Activated T-cell treated with anti-CD3 and anti-CD28 coated beads, Interleukin-2, amount 50 U/mL, for 4 hours (primary cell): ENCODE measurements around the gene OR5H15. TPM values are rescaled to one million over a fixed set of nuclear protein-coding genes. Genes with fewer than 3 reads are reported as not detected.
"Not testable (repeated sequence)": the region's sequence is repeated elsewhere in the genome, so short reads cannot be mapped to it uniquely, and the experiment has no call there.

Experiments used
- ATAC-seq, 2 donors: fragments of 200-7000 bp; cut with Tn5 transposase; one replicate each; pipeline ENCODE4 v1.10.0; 2021
- DNase-seq: peaks from one replicate; pipeline ENCODE4 v3.0.0-alpha.2; 2020
- H3K27me3 Mint-ChIP-seq: one replicate; pipeline ENCODE4 v1.8.0; 2021; ENCODE audit warnings: low read depth, mixed read lengths
- H3K36me3 Mint-ChIP-seq: one replicate; pipeline ENCODE4 v1.8.0; 2022; ENCODE audit warnings: mixed read lengths; ENCODE audit not compliant: insufficient read depth
- H3K4me1 Mint-ChIP-seq: one replicate; pipeline ENCODE4 v1.8.0; 2021; ENCODE audit warnings: low read depth, mixed read lengths
- H3K4me3 Mint-ChIP-seq: one replicate; pipeline ENCODE4 v1.8.0; 2021; ENCODE audit warnings: mild to moderate bottlenecking, moderate library complexity, mixed read lengths
- H3K9me3 Mint-ChIP-seq: one replicate; pipeline ENCODE4 v1.8.0; 2021; ENCODE audit warnings: mixed read lengths
- total RNA-seq, 3 donors: library from RNA; stranded (reverse); gene quantifications; one replicate each; pipeline ENCODE4 v1.2.1, GENCODE V29; 2021

The OR5H15 gene
- total RNA-seq, result not detected

GRCh38 chr3:98166396-98166795 is at the start of gene OR5H15:
TSS of gene OR5H15 (plus strand) at chr3:98166696. CDS start at chr3:98168700, 2,004 bp downstream.
- no peaks in the 10 kb centered on the region for H3K36me3 Mint-ChIP-seq
- no peaks in the 10 kb centered on the region for H3K9me3 Mint-ChIP-seq
- ATAC-seq (no peak), DNase-seq (no peak)
- no peak within 1 kb of the TSS for H3K4me3 Mint-ChIP-seq
- peaks cover 2% of the 10 kb centered on the region for H3K27me3 Mint-ChIP-seq
- H3K4me1 Mint-ChIP-seq, result no peaks in the 10 kb centered on the region

- DNase-seq (no peak), ATAC-seq (no peak)
- no peaks in the 10 kb centered on the region for H3K4me1 Mint-ChIP-seq
- H3K36me3 Mint-ChIP-seq, result no peaks in the 10 kb centered on the region
- no peaks in the 10 kb centered on the region for H3K9me3 Mint-ChIP-seq
- H3K4me3 Mint-ChIP-seq, result no peak within 1 kb of the TSS
- peaks cover 2% of the 10 kb centered on the region for H3K27me3 Mint-ChIP-seq
Measured at GRCh38 chr3:98130421-98130820, 36.1 kb upstream of the OR5H15 start, which contains the start of gene OR5H1. TSS of gene OR5H1 (plus strand) at chr3:98130721. CDS start at chr3:98132698, 1,977 bp downstream.

- Mint-ChIP-seq H3K36me3 (no peaks in the 10 kb centered on the region), H3K4me1 (no peaks in the 10 kb centered on the region), H3K27me3 (peaks cover 2% of the 10 kb centered on the region), H3K9me3 (no peaks in the 10 kb centered on the region), H3K4me3 (no peak overlapping the region)
- DNase-seq, result no peak
- no peak for ATAC-seq
Measured at GRCh38 chr3:98136631-98137030, 29.9 kb upstream of the OR5H15 start.

DNA sequence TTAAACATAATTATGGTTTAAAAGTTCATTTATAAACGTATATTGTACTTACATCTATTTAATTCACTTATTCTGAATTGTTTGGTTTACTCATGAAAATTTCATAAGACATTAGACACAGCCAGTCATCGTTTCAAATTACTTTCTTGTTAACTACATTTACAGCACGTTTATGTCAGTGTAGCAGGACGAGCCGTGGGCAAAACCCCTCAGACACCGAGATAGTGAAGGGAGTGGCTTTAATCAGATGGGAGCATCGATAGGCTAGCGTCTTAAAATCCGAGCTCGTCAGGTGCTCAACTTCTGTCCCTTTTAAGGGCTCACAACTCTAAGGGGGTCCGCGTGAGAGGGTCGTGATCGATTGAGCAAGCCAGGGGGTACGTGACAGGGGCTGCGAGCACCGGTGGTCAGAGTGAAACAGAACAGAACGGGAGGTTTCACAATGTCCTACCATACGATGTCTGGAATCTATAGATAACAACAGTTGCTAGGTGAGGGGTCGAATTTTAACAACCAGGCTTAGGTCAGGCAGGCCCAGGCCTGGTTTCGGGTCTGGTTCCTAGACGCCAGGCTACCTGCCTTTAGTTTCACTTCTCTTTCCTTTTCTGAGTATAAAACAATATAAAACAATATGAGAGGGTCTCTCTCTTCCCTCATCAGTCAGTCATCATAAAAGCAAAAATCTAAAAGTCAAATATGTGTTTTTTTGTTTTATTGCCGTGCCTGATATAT is 28.5 kb upstream of the OR5H15 start:
- DNase-seq, H3K27me3 Mint-ChIP-seq, H3K4me3 Mint-ChIP-seq, ATAC-seq, H3K9me3 Mint-ChIP-seq, H3K4me1 Mint-ChIP-seq, H3K36me3 Mint-ChIP-seq: not testable (repeated sequence)

- DNase-seq (no peak), ATAC-seq (no peak)
- H3K27me3 Mint-ChIP-seq, result peaks cover 4% of the 10 kb centered on the region
- H3K9me3 Mint-ChIP-seq, result no peaks in the 10 kb centered on the region
- H3K4me1 Mint-ChIP-seq, result no peaks in the 10 kb centered on the region
- H3K36me3 Mint-ChIP-seq, result no peaks in the 10 kb centered on the region
- no peak overlapping the region for H3K4me3 Mint-ChIP-seq
Measured at GRCh38 chr3:98140531-98140930, 26.0 kb upstream of the OR5H15 start.

GRCh38 chr3:98147179-98147578 is 19.3 kb upstream of the OR5H15 start, which contains the start of gene OR5H14:
TSS of gene OR5H14 (plus strand) at chr3:98147479. CDS start at chr3:98149386, 1,907 bp downstream.
- Mint-ChIP-seq H3K4me1 (no peaks in the 10 kb centered on the region), H3K36me3 (no peaks in the 10 kb centered on the region), H3K9me3 (peaks cover 9% of the 10 kb centered on the region), H3K27me3 (peaks cover 4% of the 10 kb centered on the region), H3K4me3 (no peak within 1 kb of the TSS)
- DNase-seq, result no peak
- ATAC-seq, result no peak

DNA sequence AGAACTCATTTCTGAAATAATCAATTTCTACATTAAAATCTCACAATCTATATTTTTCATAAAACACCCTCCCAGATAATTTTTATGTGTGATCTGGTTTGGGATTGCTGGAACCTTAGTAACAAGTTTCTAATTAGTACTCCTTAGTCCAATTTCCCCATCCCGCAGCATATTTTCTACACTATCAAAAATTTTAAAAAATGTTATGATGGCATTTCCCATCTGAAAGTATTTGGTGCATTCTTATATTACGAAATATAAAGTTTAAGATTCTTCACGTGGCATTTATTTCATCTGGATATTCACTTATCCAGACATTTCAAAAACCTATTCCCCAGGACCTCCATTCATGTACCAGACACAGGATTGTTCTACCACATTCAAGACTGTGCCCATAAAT is 17.7 kb upstream of the OR5H15 start:
- H3K4me3 Mint-ChIP-seq, result no peak overlapping the region
- H3K27me3 Mint-ChIP-seq, result no peaks in the 10 kb centered on the region
- no peak for DNase-seq
- ATAC-seq, result no peak
- peaks cover 12% of the 10 kb centered on the region for H3K9me3 Mint-ChIP-seq
- no peaks in the 10 kb centered on the region for H3K4me1 Mint-ChIP-seq
- no peaks in the 10 kb centered on the region for H3K36me3 Mint-ChIP-seq

DNA sequence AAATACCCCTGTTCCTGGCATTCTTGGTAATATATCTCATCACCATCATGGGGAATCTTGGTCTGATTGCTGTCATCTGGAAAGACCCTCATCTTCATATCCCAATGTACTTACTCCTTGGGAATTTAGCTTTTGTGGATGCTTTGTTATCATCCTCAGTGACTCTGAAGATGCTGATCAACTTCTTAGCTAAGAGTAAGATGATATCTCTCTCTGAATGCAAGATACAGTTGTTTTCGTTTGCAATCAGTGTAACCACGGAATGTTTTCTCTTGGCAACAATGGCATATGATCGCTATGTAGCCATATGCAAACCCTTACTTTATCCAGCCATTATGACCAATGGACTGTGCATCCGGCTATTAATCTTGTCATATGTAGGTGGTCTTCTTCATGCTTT is 17.0 kb upstream of the OR5H15 start:
- not testable (repeated sequence) for H3K4me1 Mint-ChIP-seq, H3K27me3 Mint-ChIP-seq, DNase-seq, ATAC-seq, H3K4me3 Mint-ChIP-seq, H3K36me3 Mint-ChIP-seq
- peaks cover 12% of the 10 kb centered on the region for H3K9me3 Mint-ChIP-seq

- peaks cover 12% of the 10 kb centered on the region for H3K9me3 Mint-ChIP-seq
Measured at GRCh38 chr3:98151241-98151640, 15.3 kb upstream of the OR5H15 start.

GRCh38 chr3:98171071-98171470 is 4.6 kb downstream of the OR5H15 start:
- no peaks in the 10 kb centered on the region for H3K9me3 Mint-ChIP-seq
- no peak for DNase-seq
- no peaks in the 10 kb centered on the region for H3K36me3 Mint-ChIP-seq
- no peak for ATAC-seq
- H3K27me3 Mint-ChIP-seq, result peaks cover 3% of the 10 kb centered on the region
- H3K4me1 Mint-ChIP-seq, result peaks cover 4% of the 10 kb centered on the region
- no peak overlapping the region for H3K4me3 Mint-ChIP-seq

More at GRCh38 chr3:98151241-98151640, 15.3 kb upstream of the OR5H15 start:
- DNase-seq (no peak), ATAC-seq (no peak)
- Mint-ChIP-seq H3K4me1 (no peaks in the 10 kb centered on the region), H3K4me3 (no peak overlapping the region), H3K36me3 (no peaks in the 10 kb centered on the region), H3K27me3 (no peaks in the 10 kb centered on the region)

DNA sequence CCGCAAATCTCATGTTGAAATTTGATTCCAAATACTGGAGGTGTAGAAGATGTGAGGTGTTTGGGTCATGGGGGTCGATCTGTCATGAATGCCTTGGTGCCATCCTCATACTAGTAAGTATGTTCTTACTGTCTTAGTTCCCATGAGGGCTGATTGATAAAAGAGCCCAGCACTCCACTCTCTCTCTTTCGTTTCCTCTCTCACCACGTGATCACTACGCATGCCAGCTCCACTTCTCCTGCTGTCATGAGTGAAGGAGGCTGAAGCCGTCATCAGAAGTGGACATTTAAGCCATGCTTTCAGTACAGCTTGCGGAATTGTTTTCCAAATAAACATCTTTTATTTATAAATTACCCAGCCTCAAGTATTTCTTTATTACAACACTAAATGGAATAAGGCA is 6.1 kb downstream of the OR5H15 start:
- no peak for ATAC-seq
- Mint-ChIP-seq H3K4me1 (peaks cover 4% of the 10 kb centered on the region), H3K27me3 (peaks cover 2% of the 10 kb centered on the region), H3K4me3 (no peak overlapping the region), H3K9me3 (no peaks in the 10 kb centered on the region), H3K36me3 (no peaks in the 10 kb centered on the region)
- no peak for DNase-seq

DNA sequence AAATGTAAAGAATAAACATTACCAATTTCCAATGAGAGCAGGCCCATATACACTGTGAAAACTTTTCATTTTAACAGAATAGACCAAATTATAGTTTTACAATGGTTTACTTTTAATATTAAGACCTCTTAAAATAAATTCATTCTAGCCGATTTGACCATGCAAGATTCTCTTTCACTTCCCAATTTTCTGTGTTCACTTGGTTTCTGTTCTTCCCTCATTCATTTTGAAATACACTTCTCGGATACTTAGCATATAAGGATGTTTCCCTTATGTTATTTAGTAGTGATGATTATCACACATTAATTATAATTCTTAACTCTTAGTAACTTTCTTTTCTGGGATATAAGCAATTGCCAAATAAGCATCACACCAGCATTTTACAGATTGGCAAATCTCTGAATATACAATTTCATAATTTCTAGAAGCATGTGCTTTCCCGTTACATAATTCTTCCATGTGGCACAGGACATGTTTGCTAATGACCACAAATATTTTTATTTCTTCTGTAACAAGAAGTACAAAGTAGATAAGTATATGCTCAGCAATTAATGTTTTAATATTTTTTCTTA is 13.9 kb downstream of the OR5H15 start:
- no peak for ATAC-seq
- no peak for DNase-seq
- H3K36me3 Mint-ChIP-seq, result no peaks in the 10 kb centered on the region

DNA sequence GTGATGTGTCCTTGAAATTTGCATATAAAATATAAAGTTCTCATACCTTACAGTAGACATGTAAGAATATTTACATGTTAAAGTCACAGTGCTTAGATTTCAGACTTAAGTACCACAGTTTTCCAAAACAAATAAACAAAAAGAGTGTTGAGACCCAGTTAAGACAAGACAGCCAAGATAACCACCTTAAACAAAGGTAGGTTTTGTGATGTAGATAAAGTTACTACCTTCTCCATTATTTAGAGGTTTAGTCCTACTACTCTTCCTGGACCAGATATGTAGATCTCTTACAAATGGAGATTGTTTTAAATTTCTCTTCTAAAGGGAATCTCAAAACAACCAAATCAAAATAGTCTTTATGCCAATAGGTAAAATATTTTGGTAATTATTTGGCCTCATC is 15.7 kb downstream of the OR5H15 start:
- Mint-ChIP-seq H3K36me3 (no peaks in the 10 kb centered on the region), H3K4me1 (no peaks in the 10 kb centered on the region), H3K27me3 (no peaks in the 10 kb centered on the region), H3K9me3 (no peaks in the 10 kb centered on the region), H3K4me3 (no peak overlapping the region)
- DNase-seq, result no peak
- ATAC-seq, result no peak

More for the DNA sequence above, 13.9 kb downstream of the OR5H15 start:
- Mint-ChIP-seq H3K27me3 (no peaks in the 10 kb centered on the region), H3K9me3 (no peaks in the 10 kb centered on the region), H3K4me1 (no peaks in the 10 kb centered on the region), H3K4me3 (no peak overlapping the region)

GRCh38 chr3:98185180-98185579 is 18.7 kb downstream of the OR5H15 start:
- no peak overlapping the region for H3K4me3 Mint-ChIP-seq
- ATAC-seq (no peak), DNase-seq (no peak)
- no peaks in the 10 kb centered on the region for H3K9me3 Mint-ChIP-seq
- no peaks in the 10 kb centered on the region for H3K4me1 Mint-ChIP-seq
- no peaks in the 10 kb centered on the region for H3K27me3 Mint-ChIP-seq
- H3K36me3 Mint-ChIP-seq, result no peaks in the 10 kb centered on the region

DNA sequence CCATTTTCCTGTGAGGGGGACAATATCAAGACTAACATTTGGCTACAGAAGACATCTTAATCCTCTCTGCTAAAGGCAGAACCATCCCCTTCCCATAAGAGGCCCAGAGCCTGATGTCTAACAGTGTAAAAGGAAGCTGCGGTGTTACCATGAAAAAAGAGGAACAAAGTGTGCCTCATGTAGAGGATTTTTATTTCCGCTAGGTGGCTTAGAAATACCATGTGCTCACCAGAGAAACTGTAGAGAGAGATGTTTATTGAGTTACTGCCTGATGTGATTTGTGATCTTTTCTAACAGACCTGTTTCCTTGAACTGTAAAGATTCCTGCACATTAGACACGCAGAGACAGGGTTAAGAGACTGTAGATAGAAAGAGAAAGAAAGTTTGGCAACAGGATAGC is 22.0 kb downstream of the OR5H15 start:
- DNase-seq, result no peak
- no peaks in the 10 kb centered on the region for H3K9me3 Mint-ChIP-seq
- no peak for ATAC-seq

More for the DNA sequence above, 22.0 kb downstream of the OR5H15 start:
- H3K4me3 Mint-ChIP-seq, result no peak overlapping the region
- no peaks in the 10 kb centered on the region for H3K36me3 Mint-ChIP-seq
- H3K27me3 Mint-ChIP-seq, result peaks cover 6% of the 10 kb centered on the region
- no peaks in the 10 kb centered on the region for H3K4me1 Mint-ChIP-seq
